GM23338 (cell line): ENCODE results near the gene CDON. TPM values are rescaled to one million over a fixed set of nuclear protein-coding genes. Genes with fewer than 3 reads are reported as not detected.

Experiments used
- ATAC-seq: fragments of 200-7000 bp; cut with Tn5 transposase; 3 replicates; pipeline ENCODE4 v1.9.1; 2020
- DNase-seq: peaks from one replicate; pipeline ENCODE4 v3.0.0-alpha.2; 2015; ENCODE audit warnings: low spot score
- H2AFZ ChIP-seq: fragments of 200-600 bp; sonication (generic); 2 replicates; pipeline ENCODE4 v1.8.0; 2016; ENCODE audit warnings: antibody characterized with exemption, mild to moderate bottlenecking, moderate library complexity
- H3F3A ChIP-seq: fragments of 200-600 bp; sonication (generic); replicated peaks from 2 replicates; pipeline ENCODE4 v1.8.0; 2017; ENCODE audit warnings: antibody characterized with exemption, mixed run types, low read depth
- H3K27ac ChIP-seq: fragments of 200-600 bp; sonication (generic); 2 replicates; pipeline ENCODE4 v1.6.1; 2016; ENCODE audit warnings: low read depth
- H3K27me3 ChIP-seq: fragments of 200-600 bp; sonication (generic); 2 replicates; pipeline ENCODE4 v1.8.0; 2016; ENCODE audit warnings: mild to moderate bottlenecking, mixed run types, moderate library complexity; ENCODE audit not compliant: insufficient read depth
- H3K36me3 ChIP-seq: fragments of 200-600 bp; sonication (generic); 2 replicates; pipeline ENCODE4 v1.8.0; 2016; ENCODE audit warnings: mild to moderate bottlenecking; ENCODE audit not compliant: insufficient read depth
- H3K4me1 ChIP-seq: fragments of 200-600 bp; sonication (generic); 2 replicates; pipeline ENCODE4 v1.8.0; 2016; ENCODE audit warnings: mild to moderate bottlenecking, moderate library complexity; ENCODE audit not compliant: insufficient read depth
- H3K4me2 ChIP-seq: fragments of 200-600 bp; sonication (generic); 2 replicates; pipeline ENCODE4 v1.7.1; 2017; ENCODE audit warnings: mixed run types
- H3K4me3 ChIP-seq: fragments of 200-600 bp; sonication (generic); 2 replicates; pipeline ENCODE4 v1.6.1; 2016; ENCODE audit warnings: mixed run types
- H3K79me2 ChIP-seq: fragments of 200-600 bp; sonication (generic); replicated peaks from 2 replicates; pipeline ENCODE4 v1.8.0; 2017; ENCODE audit warnings: mild to moderate bottlenecking; ENCODE audit not compliant: insufficient read depth
- H3K9me2 ChIP-seq: fragments of 200-600 bp; sonication (generic); 2 replicates; pipeline ENCODE4 v1.8.0; 2017; ENCODE audit not compliant: insufficient read depth
- H4K20me1 ChIP-seq: fragments of 200-600 bp; sonication (generic); replicated peaks from 2 replicates; pipeline ENCODE4 v1.8.0; 2017; ENCODE audit warnings: mild to moderate bottlenecking; ENCODE audit not compliant: insufficient read depth
- H3K27ac Mint-ChIP-seq: 2 replicates; pipeline ENCODE4 v1.8.0; 2020; ENCODE audit warnings: inconsistent platforms, mild to moderate bottlenecking, moderate library complexity, mixed read lengths
- H3K27me3 Mint-ChIP-seq: 3 replicates; pipeline ENCODE4 v1.8.0; 2022; ENCODE audit warnings: low read depth, mild to moderate bottlenecking, moderate library complexity, mixed read lengths, inconsistent platforms; ENCODE audit not compliant: insufficient read depth, poor library complexity
- H3K36me3 Mint-ChIP-seq: 3 replicates; pipeline ENCODE4 v1.8.0; 2021; ENCODE audit warnings: low read depth, mild to moderate bottlenecking, inconsistent platforms, moderate library complexity, mixed read lengths
- H3K4me1 Mint-ChIP-seq: 3 replicates; pipeline ENCODE4 v1.8.0; 2020; ENCODE audit warnings: mild to moderate bottlenecking, inconsistent platforms, mixed read lengths
- H3K4me3 Mint-ChIP-seq: 3 replicates; pipeline ENCODE4 v1.8.0; 2021; ENCODE audit warnings: moderate library complexity, mild to moderate bottlenecking, inconsistent platforms, mixed read lengths
- H3K9me3 Mint-ChIP-seq: 3 replicates; pipeline ENCODE4 v1.8.0; 2020; ENCODE audit warnings: moderate library complexity, mild to moderate bottlenecking, inconsistent platforms, mixed read lengths
- CREB1 ChIP-seq: fragments of 250-450 bp; sonication (Bioruptor Pico); IDR thresholded peaks from 2 replicates; pipeline ENCODE4 v1.5.0; 2020; ENCODE audit warnings: low read depth, mild to moderate bottlenecking, moderate library complexity
- CTCF ChIP-seq, 2 experiments: fragments of 200-600 bp in 1 of 2; sonication (generic) in 1 of 2; conservative IDR thresholded peaks; 2 replicates each; pipeline versions ENCODE4 v1.5.1 to v1.6.1; 2016 to 2017; ENCODE audit warnings: antibody characterized with exemption in 2 of 2, low read depth in 2 of 2, mild to moderate bottlenecking in 2 of 2, moderate library complexity in 1 of 2
- ETS1 ChIP-seq: IDR thresholded peaks from 2 replicates; pipeline ENCODE4 v1.6.1; 2016; ENCODE audit warnings: antibody characterized with exemption
- EZH2 ChIP-seq: fragments of 200-600 bp; sonication (generic); IDR thresholded peaks from one replicate; pipeline ENCODE4 v1.8.0; 2017; ENCODE audit warnings: antibody characterized with exemption, mild to moderate bottlenecking, low read depth; ENCODE audit not compliant: unreplicated experiment
- EZH2phosphoT487 ChIP-seq: fragments of 200-600 bp; sonication (generic); IDR thresholded peaks from one replicate; pipeline ENCODE4 v1.8.1; 2018; ENCODE audit warnings: antibody characterized with exemption; ENCODE audit not compliant: unreplicated experiment
- JUNB ChIP-seq: IDR thresholded peaks from one replicate; pipeline ENCODE4 v1.6.1; 2016; ENCODE audit warnings: antibody characterized with exemption; ENCODE audit not compliant: unreplicated experiment
- NANOG ChIP-seq: IDR thresholded peaks from 2 replicates; pipeline ENCODE4 v1.6.1; 2016; ENCODE audit warnings: antibody characterized with exemption, borderline replicate concordance
- POLR2AphosphoS5 ChIP-seq: IDR thresholded peaks from 2 replicates; pipeline ENCODE4 v1.6.1; 2016; ENCODE audit warnings: antibody characterized with exemption, low read depth
- REST ChIP-seq: IDR thresholded peaks from one replicate; pipeline ENCODE4 v1.6.1; 2018; ENCODE audit warnings: antibody characterized with exemption; ENCODE audit not compliant: unreplicated experiment
- STAT1 ChIP-seq: IDR thresholded peaks from one replicate; pipeline ENCODE4 v1.6.1; 2016; ENCODE audit warnings: antibody characterized with exemption; ENCODE audit not compliant: unreplicated experiment
- ZNF114 ChIP-seq: fragments of 250-450 bp; sonication (Bioruptor Pico); IDR thresholded peaks from 2 replicates; pipeline ENCODE4 v1.5.0; 2020; ENCODE audit warnings: mild to moderate bottlenecking, moderate library complexity
- ZNF331 ChIP-seq: fragments of 250-450 bp; sonication (Bioruptor Pico); IDR thresholded peaks from 2 replicates; pipeline ENCODE4 v1.5.0; 2020; ENCODE audit warnings: low read depth, mild to moderate bottlenecking, moderate library complexity
- ZNF462 ChIP-seq: fragments of 250-450 bp; sonication (Bioruptor Pico); IDR thresholded peaks from 2 replicates; pipeline ENCODE4 v1.5.0; 2020; ENCODE audit warnings: mild to moderate bottlenecking, moderate library complexity
- polyA plus RNA-seq: library from polyadenylated mRNA; unstranded; fragments of >200 nt; fragmentation: Nextera tagmentation; extraction: Ambion mirVana; gene quantifications from 2 replicates; pipeline ENCODE4 v1.2.1, GENCODE V29; 2016
- total RNA-seq: library from RNA; depleted of rRNA; stranded (reverse); fragments of >200 nt; shearing (Covaris generic); gene quantifications from 2 replicates; pipeline ENCODE4 v1.2.3, GENCODE V29; 2014

CDON gene
- total and polyA plus RNA-seq, 2 experiments from 2014 or later, result 4.1 to 35.5 TPM

GRCh38 chr11:125950178-125950490 is 112.5 kb downstream of the CDON start:
- DNase-seq (no peak), ATAC-seq (no peak)
- no peaks in the 10 kb centered on the region for H4K20me1 ChIP-seq
- Mint-ChIP-seq H3K4me3 (no peak overlapping the region), H3K27ac (peak overlapping the region; percentile 67; the same call in 1 of the 2 replicates), H3K9me3 (no peaks in the 10 kb centered on the region), H3K27me3 (peaks cover 3% of the 10 kb centered on the region), H3K4me1 (peaks cover 9% of the 10 kb centered on the region), H3K36me3 (no peaks in the 10 kb centered on the region; the same call in 2 of the 3 replicates)
- no peak overlapping the region for H2AFZ ChIP-seq
- H3K4me3 ChIP-seq, result no peak overlapping the region
- no peaks in the 10 kb centered on the region for H3F3A ChIP-seq
- H3K4me2 ChIP-seq, result no peak overlapping the region
- H3K36me3 ChIP-seq, result no peaks in the 10 kb centered on the region
- no peaks in the 10 kb centered on the region for H3K4me1 ChIP-seq
- H3K9me2 ChIP-seq, result no peaks in the 10 kb centered on the region
- H3K27me3 ChIP-seq, result no peaks in the 10 kb centered on the region
- no peak for TF ChIP-seq JUNB
- TF ChIP-seq EZH2, result no peak
- TF ChIP-seq ZNF462 (CRISPR knock-in tag), result no peak
- TF ChIP-seq ZNF114 (CRISPR knock-in tag), result no peak
- TF ChIP-seq ZNF331, result no peak
- no peak for TF ChIP-seq ETS1
- TF ChIP-seq NANOG, result no peak
- no peak for TF ChIP-seq STAT1
- TF ChIP-seq REST, result no peak
- no peak for TF ChIP-seq EZH2phosphoT487
- no peak for TF ChIP-seq CREB1 (CRISPR knock-in tag)
- no peak for TF ChIP-seq CTCF (conservative IDR thresholded peaks at IDR 0.05; ENCODE audit: low read depth in 2 of 2)
- no peak for TF ChIP-seq POLR2AphosphoS5
- H3K79me2 ChIP-seq, result no peaks in the 10 kb centered on the region
- H3K27ac ChIP-seq, result no peak overlapping the region
